ENCODE data around the gene AHDC1.
"Not testable (repeated sequence)": the region's sequence is repeated elsewhere in the genome, so short reads cannot be mapped to it uniquely, and the experiment has no call there.

AHDC1 gene

GRCh38 chr1:27507960-27508665 is 95.8 kb downstream of the AHDC1 start:
- peak; percentile 53 for DNase-seq

- DNase-seq = no peak
Observed at GRCh38 chr1:27506703-27507102, 97.2 kb downstream of the AHDC1 start.

GRCh38 chr1:27505420-27505680 is 98.6 kb downstream of the AHDC1 start:
- no peak for DNase-seq

GRCh38 chr1:27504588-27505419 is 99.1 kb downstream of the AHDC1 start:
- DNase-seq = peak; percentile 33

DNA sequence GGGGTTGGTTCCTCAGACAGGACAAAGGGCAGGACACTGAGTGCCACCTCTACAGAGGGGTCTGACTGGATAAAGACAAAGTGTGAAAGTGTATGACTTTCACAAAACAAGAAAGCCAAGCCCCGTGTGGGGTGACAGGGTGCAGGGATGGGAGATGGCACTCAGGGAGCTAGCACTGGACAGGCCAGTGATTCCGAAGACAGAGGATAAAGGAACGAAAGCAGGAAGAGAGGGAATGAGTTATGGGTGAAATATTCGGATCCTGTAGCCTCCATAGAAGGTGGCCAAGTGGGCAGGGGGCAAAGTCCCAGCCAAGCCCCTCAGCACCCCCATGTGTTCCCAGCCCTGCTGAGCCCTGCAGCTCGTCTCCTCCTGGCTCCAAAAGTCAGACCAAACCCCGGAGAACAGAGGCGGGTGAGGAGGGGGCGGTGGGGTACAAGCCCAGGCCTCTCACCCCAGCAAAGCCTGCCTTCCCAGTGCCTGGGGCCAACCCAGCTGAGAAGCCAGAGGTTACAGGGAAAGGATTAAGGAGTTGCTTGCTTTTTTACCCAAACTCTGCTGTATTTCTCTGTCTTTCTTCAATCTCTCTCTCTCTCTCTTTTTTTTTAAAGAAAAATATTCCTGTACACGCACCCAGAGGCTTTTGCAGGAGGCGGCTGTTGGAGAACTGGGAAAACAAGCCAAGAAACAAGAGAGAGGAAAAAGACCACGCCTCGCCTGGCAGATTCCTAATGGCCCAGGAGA is 99.9 kb downstream of the AHDC1 start:
- DNase-seq = no peak

GRCh38 chr1:27503033-27503432 is 100.9 kb downstream of the AHDC1 start:
- no peak for DNase-seq

GRCh38 chr1:27501159-27501558 is 102.8 kb downstream of the AHDC1 start:
- not testable (repeated sequence) for DNase-seq

- no peak for DNase-seq
Observed at GRCh38 chr1:27499142-27499541, 104.8 kb downstream of the AHDC1 start.

DNA sequence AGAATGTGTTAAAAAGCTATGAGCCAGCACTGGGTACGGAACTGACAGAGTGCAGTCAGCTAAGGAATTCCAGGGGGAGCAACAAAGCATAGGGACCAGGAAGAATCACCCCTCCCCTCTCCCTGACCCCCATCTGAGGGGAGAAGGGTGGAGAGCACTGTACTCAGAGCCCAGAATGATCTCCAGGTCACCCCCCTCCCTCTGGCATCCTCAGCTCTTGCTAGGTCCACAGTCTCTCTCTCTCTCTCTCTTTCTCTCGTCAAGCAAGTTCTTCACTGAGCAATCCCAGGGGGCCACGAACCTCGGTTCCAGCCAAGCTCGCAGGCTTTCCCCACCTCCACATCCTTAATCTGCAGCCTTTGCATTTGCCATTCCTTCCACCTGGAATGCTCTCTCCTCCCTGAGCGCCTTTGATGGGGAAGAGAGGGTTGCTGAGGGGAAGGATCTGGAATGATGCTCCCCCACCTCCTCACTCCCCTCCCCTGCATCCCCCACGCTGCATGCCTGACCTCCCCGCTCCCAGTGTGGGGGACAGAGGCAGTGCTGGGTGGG is 107.3 kb downstream of the AHDC1 start:
- DNase-seq = peak; percentile 39

DNA sequence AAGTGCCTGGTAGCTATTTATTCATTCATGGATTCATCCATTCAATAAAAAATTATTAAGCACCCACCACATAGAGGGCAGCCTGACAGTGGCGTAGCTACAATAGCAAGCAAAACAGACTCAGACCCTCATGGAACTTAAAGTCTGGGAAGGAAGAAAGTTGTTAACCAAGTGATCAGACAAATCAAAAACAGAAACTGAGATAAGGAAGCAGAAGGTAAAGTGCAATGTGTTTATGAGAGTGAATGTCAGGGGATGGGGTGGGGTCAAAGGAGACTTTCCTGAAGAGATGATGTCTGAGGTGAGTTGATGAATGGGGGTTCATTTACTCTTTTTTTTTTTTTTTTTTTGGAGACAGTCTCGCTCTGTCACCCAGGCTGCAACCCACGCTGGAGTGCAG is 111.1 kb downstream of the AHDC1 start:
- no peak for DNase-seq

- DNase-seq = no peak
Observed at GRCh38 chr1:27491748-27492700, 111.9 kb downstream of the AHDC1 start.

- peak; percentile 98 for DNase-seq
Observed at GRCh38 chr1:27489973-27490741, 113.8 kb downstream of the AHDC1 start, which contains the start of gene WASF2. Gene WASF2 (minus strand): TSS chr1:27490167. CDS start chr1:27428890, 61,277 bp downstream.

DNA sequence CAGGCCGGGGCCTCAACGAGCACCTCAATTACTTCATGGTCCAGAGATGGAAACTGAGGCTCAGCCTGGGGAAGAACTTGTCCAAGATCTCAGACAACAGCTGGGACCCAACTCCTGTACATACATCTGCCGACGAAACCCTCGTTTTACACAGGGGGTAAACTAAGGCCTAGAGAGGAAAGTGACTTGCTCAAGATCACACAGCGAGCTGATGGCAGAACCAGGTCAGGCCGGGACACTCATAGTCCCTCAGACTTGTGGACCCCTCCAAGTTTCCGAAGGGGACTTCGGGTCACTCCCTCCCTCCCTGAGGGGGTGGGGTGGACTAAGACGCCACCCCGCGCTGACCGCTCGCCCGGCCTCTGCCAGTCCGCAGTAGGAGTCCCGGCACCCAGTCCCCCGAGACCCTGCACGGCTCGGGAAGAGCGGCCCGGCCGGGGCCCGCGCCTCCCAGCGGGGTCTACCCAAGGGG is 114.4 kb downstream of the AHDC1 start:
- DNase-seq = peak; percentile 72

- peak; percentile 33 for DNase-seq
Observed at GRCh38 chr1:27487966-27488884, 115.7 kb downstream of the AHDC1 start.

DNA sequence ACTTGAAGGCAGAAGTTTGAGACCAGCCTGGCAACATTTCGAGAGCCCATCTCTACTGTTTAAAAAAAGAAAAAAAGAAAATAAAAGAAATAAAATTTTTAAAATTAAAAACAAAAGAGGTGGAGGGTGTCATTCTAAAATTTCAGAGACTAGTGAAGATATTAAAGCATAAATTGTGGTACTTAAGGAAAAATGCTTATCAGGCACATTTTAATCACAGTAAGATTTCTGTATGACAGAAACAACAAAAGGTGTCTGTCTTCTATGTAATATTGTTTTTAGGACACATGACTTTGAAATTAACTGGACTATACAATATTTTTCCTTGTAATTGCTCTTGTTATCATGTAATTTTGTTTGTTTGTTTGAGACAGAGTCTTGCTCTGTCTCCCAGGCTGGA is 118.6 kb downstream of the AHDC1 start:
- DNase-seq = no peak

All from DMS53 (cell line).